Small intestine (tissue), 7 donors: ENCODE data around the gene MAPKBP1. TPM values are rescaled to one million over a fixed set of nuclear protein-coding genes. Genes with fewer than 3 reads are reported as not detected.

Experiments used
- DNase-seq, 2 donors: peaks; one replicate each; pipeline versions ENCODE4 v3.0.0 to v3.0.0-alpha.2; 2013
- FAIRE-seq: peaks from 2 replicates; lab custom pipeline; 2012; peaks lifted over from hg19 to GRCh38; lab: Jason Lieb, UNC
- H3K27ac ChIP-seq, 3 donors: one replicate each; pipeline ENCODE4 v1.5.1; 2013; ENCODE audit warnings: low read length in 2 of 3, mild to moderate bottlenecking in 2 of 3, control low read depth in 1 of 3, inconsistent platforms in 1 of 3, low read depth in 1 of 3, moderate library complexity in 1 of 3
- H3K27me3 ChIP-seq, 3 donors: one replicate each; pipeline ENCODE4 v1.6.1; 2013; ENCODE audit warnings: low read length in 3 of 3, inconsistent platforms in 1 of 3; ENCODE audit not compliant: control insufficient read depth in 3 of 3, insufficient read depth in 3 of 3
- H3K36me3 ChIP-seq, 3 donors: one replicate each; pipeline ENCODE4 v1.6.1; 2013; ENCODE audit warnings: low read length in 3 of 3, inconsistent platforms in 1 of 3, low read depth in 1 of 3, mild to moderate bottlenecking in 1 of 3, moderate library complexity in 1 of 3; ENCODE audit not compliant: control insufficient read depth in 3 of 3, insufficient read depth in 2 of 3
- H3K4me1 ChIP-seq, 3 donors: one replicate each; pipeline ENCODE4 v1.6.1; 2013; ENCODE audit warnings: low read length in 2 of 3, inconsistent platforms in 1 of 3, low read depth in 1 of 3, mild to moderate bottlenecking in 1 of 3, moderate library complexity in 1 of 3; ENCODE audit not compliant: control insufficient read depth in 3 of 3, insufficient read depth in 2 of 3
- H3K4me3 ChIP-seq, 3 donors: one replicate each; pipeline ENCODE4 v1.5.1; 2013; ENCODE audit warnings: low read length in 3 of 3, control low read depth in 1 of 3, inconsistent platforms in 1 of 3, low read depth in 1 of 3, mild to moderate bottlenecking in 1 of 3, moderate library complexity in 1 of 3
- H3K9me3 ChIP-seq, 2 donors: one replicate each; pipeline ENCODE4 v1.6.1; 2013; ENCODE audit warnings: low read depth in 1 of 2, low read length in 1 of 2; ENCODE audit not compliant: control insufficient read depth in 2 of 2, insufficient read depth in 1 of 2
- WGBS, 3 donors: extraction: QIAGEN DNeasy Blood & Tissue Kit; methylation state at CpG; one replicate each; pipeline ENCODE4 v1.1.7; 2013; 5-methylcytosine and 5-hydroxymethylcytosine counted together
- polyA plus RNA-seq, 4 donors: library from polyadenylated mRNA; stranded (reverse) in 3 of 4; unstranded in 1 of 4; fragments of 200-250 nt in 3 of 4; fragments of 120-200 nt in 1 of 4; gene quantifications; one replicate each; pipeline versions ENCODE4 v1.2.1 to v1.2.3, GENCODE V29; 2013
- donor health status: healthy with polysubstance abuse.
- donor health status: control.
- donor health status: control.
- donor health status: Bipolar disorder and iron deficiency.
- donor health status: healthy.

Gene MAPKBP1
- polyA plus RNA-seq, 4 donors = 8.3 to 30.2 (median 23.6) TPM

GRCh38 chr15:41778521-41778920 is 4.2 kb downstream of the MAPKBP1 start:
- no peak for FAIRE-seq
- H3K9me3 ChIP-seq = no peaks in the 10 kb centered on the region
- DNase-seq = no peak
- H3K27me3 ChIP-seq = no peaks in the 10 kb centered on the region
- H3K4me1 ChIP-seq = peaks cover 0 to 59% (median 12%) of the 10 kb centered on the region in 3 donors
- 74 to 93% (median 80%) methylated on average over 1 of the region's 1 CpG for WGBS, 3 donors
- H3K36me3 ChIP-seq = peaks cover 0 to 11% (median 2%) of the 10 kb centered on the region in 3 donors
- no peak overlapping the region for H3K4me3 ChIP-seq
- no peak overlapping the region for H3K27ac ChIP-seq

GRCh38 chr15:41779662-41780157 is 5.4 kb downstream of the MAPKBP1 start:
- WGBS, 3 donors = 77 to 87% (median 86%) methylated on average over 4 of the region's 4 CpGs
- H3K27me3 ChIP-seq = no peaks in the 10 kb centered on the region
- no peak overlapping the region for H3K4me3 ChIP-seq
- H3K27ac ChIP-seq = peak overlapping the region in 1 of 3 donors; percentile 6
- DNase-seq = no peak
- H3K9me3 ChIP-seq = no peaks in the 10 kb centered on the region
- peaks cover 0 to 60% (median 12%) of the 10 kb centered on the region in 3 donors for H3K4me1 ChIP-seq
- no peak for FAIRE-seq
- peaks cover 0 to 15% (median 2%) of the 10 kb centered on the region in 3 donors for H3K36me3 ChIP-seq

- no peaks in the 10 kb centered on the region for H3K27me3 ChIP-seq
- H3K9me3 ChIP-seq = no peaks in the 10 kb centered on the region
- H3K27ac ChIP-seq = no peak overlapping the region
- 55 to 72% (median 68%) methylated on average over 2 of the region's 2 CpGs for WGBS, 3 donors
- H3K4me1 ChIP-seq = peaks cover 0 to 58% (median 12%) of the 10 kb centered on the region in 3 donors
- H3K36me3 ChIP-seq = peaks cover 0 to 15% (median 2%) of the 10 kb centered on the region in 3 donors
- H3K4me3 ChIP-seq = no peak overlapping the region
- FAIRE-seq (no peak), DNase-seq (no peak)
These were observed 6.0 kb downstream of the MAPKBP1 start for GRCh38 chr15:41780266-41780665.

GRCh38 chr15:41780727-41781126 is 6.4 kb downstream of the MAPKBP1 start:
- WGBS, 3 donors = 42 to 81% (median 63%) methylated on average over 1 of the region's 1 CpG
- peaks cover 0 to 15% (median 2%) of the 10 kb centered on the region in 3 donors for H3K36me3 ChIP-seq
- no peak overlapping the region for H3K27ac ChIP-seq
- no peak overlapping the region for H3K4me3 ChIP-seq
- DNase-seq = no peak
- H3K4me1 ChIP-seq = peaks cover 0 to 53% (median 12%) of the 10 kb centered on the region in 3 donors
- no peak for FAIRE-seq
- H3K9me3 ChIP-seq = no peaks in the 10 kb centered on the region
- H3K27me3 ChIP-seq = no peaks in the 10 kb centered on the region

GRCh38 chr15:41782371-41783282 is 8.3 kb downstream of the MAPKBP1 start:
- FAIRE-seq (no peak), DNase-seq (peak in 1 of 2 donors; percentile 52)
- Histone ChIP-seq H3K9me3 (no peaks in the 10 kb centered on the region), H3K4me1 (peaks cover 2 to 38% (median 6%) of the 10 kb centered on the region in 3 donors), H3K27ac (peak overlapping the region in 2 of 3 donors; percentile 59 to 82), H3K36me3 (peaks cover 0 to 15% (median 2%) of the 10 kb centered on the region in 3 donors), H3K4me3 (no peak overlapping the region), H3K27me3 (no peaks in the 10 kb centered on the region)
- WGBS, 3 donors = 83 to 93% (median 93%) methylated on average over 5 of the region's 5 CpGs

GRCh38 chr15:41783296-41783695 is 9.0 kb downstream of the MAPKBP1 start:
- FAIRE-seq (no peak), DNase-seq (peak; percentile 67 to 83)
- Histone ChIP-seq H3K27ac (peak overlapping the region in 2 of 3 donors; percentile 59 to 82), H3K4me1 (peaks cover 2 to 40% (median 6%) of the 10 kb centered on the region in 3 donors), H3K9me3 (no peaks in the 10 kb centered on the region), H3K4me3 (no peak overlapping the region), H3K27me3 (no peaks in the 10 kb centered on the region), H3K36me3 (peaks cover 0 to 15% (median 2%) of the 10 kb centered on the region in 3 donors)
- 3 to 47% (median 21%) methylated on average over 1 of the region's 1 CpG for WGBS, 3 donors

GRCh38 chr15:41788262-41788661 is 14.0 kb downstream of the MAPKBP1 start:
- DNase-seq = no peak
- FAIRE-seq = no peak
- 61 to 68% (median 64%) methylated on average over 3 of the region's 3 CpGs for WGBS, 3 donors
- Histone ChIP-seq H3K4me3 (no peak overlapping the region), H3K4me1 (peaks cover 10 to 58% (median 16%) of the 10 kb centered on the region in 3 donors), H3K9me3 (no peaks in the 10 kb centered on the region), H3K27me3 (no peaks in the 10 kb centered on the region), H3K27ac (peak overlapping the region in 2 of 3 donors; percentile 82 to 92), H3K36me3 (peaks cover 0 to 15% (median 0%) of the 10 kb centered on the region in 3 donors)

GRCh38 chr15:41789236-41789635 is 15.0 kb downstream of the MAPKBP1 start:
- FAIRE-seq = no peak
- peaks cover 0 to 9% (median 0%) of the 10 kb centered on the region in 3 donors for H3K36me3 ChIP-seq
- H3K4me1 ChIP-seq = peaks cover 10 to 53% (median 16%) of the 10 kb centered on the region in 3 donors
- peak overlapping the region in 2 of 3 donors; percentile 82 to 92 for H3K27ac ChIP-seq
- H3K27me3 ChIP-seq = no peaks in the 10 kb centered on the region
- H3K9me3 ChIP-seq = no peaks in the 10 kb centered on the region
- 16 to 54% (median 40%) methylated on average over 4 of the region's 4 CpGs for WGBS, 3 donors
- DNase-seq = peak; percentile 90 to 92
- peak overlapping the region in 1 of 3 donors; percentile 14 for H3K4me3 ChIP-seq
